H1 (cell line): ENCODE measurements around the gene MPPED1. TPM values are rescaled to one million over a fixed set of nuclear protein-coding genes. Genes with fewer than 3 reads are reported as not detected.

Experiments used
- CHD1 ChIP-seq: IDR thresholded peaks from 2 replicates; pipeline ENCODE4 v1.6.1; 2012; ENCODE audit warnings: low read depth, low read length, improper control_type of control experiment
- CTBP2 ChIP-seq: IDR thresholded peaks from 2 replicates; pipeline ENCODE4 v1.7.0; 2011; ENCODE audit warnings: borderline replicate concordance, mild to moderate bottlenecking, moderate library complexity, mixed read lengths, low read length; ENCODE audit not compliant: insufficient read depth, insufficient read length
- EZH2 ChIP-seq: fragments of 200-600 bp; sonication (generic); IDR thresholded peaks from 2 replicates; pipeline ENCODE4 v1.7.1; 2012; ENCODE audit warnings: low read depth, mild to moderate bottlenecking, moderate library complexity, low read length, inconsistent platforms; ENCODE audit not compliant: severe bottlenecking
- HDAC6 ChIP-seq: IDR thresholded peaks from one replicate; pipeline ENCODE4 v1.7.1; 2012; ENCODE audit warnings: low read depth, mild to moderate bottlenecking, inconsistent platforms, low read length, moderate library complexity
- JUN ChIP-seq: IDR thresholded peaks from 2 replicates; pipeline ENCODE4 v1.6.1; 2011; ENCODE audit warnings: low read depth, mild to moderate bottlenecking, improper control_type of control experiment, low read length
- polyA plus RNA-seq, 7 experiments: library from polyadenylated mRNA; depleted of rRNA in 3 of 7; stranded (reverse) in 5 of 7; unstranded in 2 of 7; fragments of >200 nt in 5 of 7; fragments of 200-250 nt in 2 of 7; gene quantifications; 1 replicate in 5 of 7; 2 replicates in 1 of 7; 4 replicates in 1 of 7; pipeline versions ENCODE4 v1.2.1 to v1.2.3, GENCODE V29; 2011 to 2013; ENCODE audit warnings: missing spikeins in 2 of 7, mixed read lengths in 2 of 7
- total RNA-seq: library from RNA; stranded (reverse); fragmentation: NEBNext Ultra II Directional; extraction: Animal tissue kit (Norgen Biotek cat#: 25700); gene quantifications from 2 replicates; pipeline ENCODE4 v1.2.1, GENCODE V29; 2021
- TF ChIP-seq, protein P1 (sequence below): IDR thresholded peaks from 2 replicates; pipeline ENCODE4 v1.6.1; 2012; ENCODE audit warnings: inconsistent platforms
- TF ChIP-seq, protein P2 (sequence below): IDR thresholded peaks from 2 replicates; pipeline ENCODE4 v1.6.1; 2012; ENCODE audit warnings: inconsistent platforms

Gene MPPED1
- total and polyA plus RNA-seq, 2 of the 8 experiments (the other 6 are each of a cell fraction or from before 2014, with no cell fraction given), result 0.29 to 0.37 TPM

DNA sequence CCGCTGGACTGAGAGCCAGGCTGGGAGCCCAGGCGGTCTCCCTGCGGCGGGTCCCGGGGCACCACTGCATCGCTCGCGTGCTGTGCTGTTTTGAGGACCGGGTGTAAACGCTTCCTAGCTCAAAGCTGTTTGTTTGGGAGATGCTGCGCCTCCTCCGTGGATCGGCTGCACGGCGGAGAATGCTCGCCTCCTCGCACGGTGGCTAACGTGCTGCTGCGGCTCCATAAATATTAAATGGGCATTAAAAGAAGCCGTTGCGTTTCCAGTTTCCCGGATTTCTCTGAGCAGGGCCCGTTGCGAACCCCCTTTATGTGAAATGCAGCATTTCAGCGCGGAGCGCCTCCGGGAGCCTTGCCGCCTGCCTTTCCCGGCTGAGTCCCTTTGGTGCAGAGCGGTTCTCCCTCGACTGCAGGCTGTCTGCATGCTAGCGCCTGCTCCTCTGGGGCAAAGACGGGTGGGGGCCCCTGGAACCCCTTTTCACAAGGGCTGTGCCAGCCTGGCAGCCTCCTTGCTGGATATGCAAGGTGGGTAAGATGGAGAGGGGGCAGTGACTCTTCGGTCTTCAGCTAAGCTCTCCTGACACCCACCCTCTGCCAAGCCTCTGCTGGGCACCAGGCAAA, 9.3 kb downstream of the MPPED1 start (continued):
- no peak for TF ChIP-seq CHD1
- TF ChIP-seq, protein P1, sequence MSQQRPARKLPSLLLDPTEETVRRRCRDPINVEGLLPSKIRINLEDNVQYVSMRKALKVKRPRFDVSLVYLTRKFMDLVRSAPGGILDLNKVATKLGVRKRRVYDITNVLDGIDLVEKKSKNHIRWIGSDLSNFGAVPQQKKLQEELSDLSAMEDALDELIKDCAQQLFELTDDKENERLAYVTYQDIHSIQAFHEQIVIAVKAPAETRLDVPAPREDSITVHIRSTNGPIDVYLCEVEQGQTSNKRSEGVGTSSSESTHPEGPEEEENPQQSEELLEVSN, result no peak
- TF ChIP-seq HDAC6, result no peak
- TF ChIP-seq, protein P2, sequence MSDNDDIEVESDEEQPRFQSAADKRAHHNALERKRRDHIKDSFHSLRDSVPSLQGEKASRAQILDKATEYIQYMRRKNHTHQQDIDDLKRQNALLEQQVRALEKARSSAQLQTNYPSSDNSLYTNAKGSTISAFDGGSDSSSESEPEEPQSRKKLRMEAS, result no peak
- no peak for TF ChIP-seq EZH2
- TF ChIP-seq CTBP2, result no peak
- TF ChIP-seq JUN, result no peak
